Measurements from ENCODE around the gene CRAMP1. TPM values are rescaled to one million over a fixed set of nuclear protein-coding genes. Genes with fewer than 3 reads are reported as not detected.

Gene CRAMP1
- total and polyA plus RNA-seq, 12 donors, result 4.3 to 19.0 (median 9.9) TPM

- Histone ChIP-seq H3K4me1 (replicated peaks in 1 of 2) (peaks cover 48 to 61% of the 10 kb centered on the region in 2 donors), H3K27me3 (no peaks in the 10 kb centered on the region), H3K9me3 (replicated peaks in 1 of 3) (no peaks in the 10 kb centered on the region), H3K4me3 (no peak overlapping the region), H3K36me3 (replicated peaks in 1 of 2) (no peaks in the 10 kb centered on the region), H3K27ac (peak overlapping the region; percentile 5 to 100 (median 92))
- 59 to 71% (median 62%) methylated on average over 13 to 15 of the region's 15 CpGs for WGBS, 4 donors
- no peak for DNase-seq
- no peak for TF ChIP-seq CTCF (IDR thresholded peaks at IDR 0.05)
- TF ChIP-seq POLR2A (IDR thresholded peaks at IDR 0.05), result no peak
- intact Hi-C loops (cut with DNase I), result no loop called here
Measured at GRCh38 chr16:1709356-1709755, 97.2 kb downstream of the CRAMP1 start.

- Histone ChIP-seq H3K9me3 (replicated peaks in 1 of 3) (no peaks in the 10 kb centered on the region), H3K36me3 (replicated peaks in 1 of 2) (no peaks in the 10 kb centered on the region), H3K4me3 (no peak overlapping the region), H3K27me3 (no peaks in the 10 kb centered on the region), H3K4me1 (replicated peaks in 1 of 2) (peaks cover 42 to 54% of the 10 kb centered on the region in 2 donors), H3K27ac (no peak overlapping the region)
- intact Hi-C loops (cut with DNase I), result loop anchor here in 1 of 2 donors (10.0 kb wide), 1 partner anchor 96 kb away; the partner anchor contains the start of genes CRAMP1 and IFT140
- WGBS, 4 donors, result 79 to 85% (median 80%) methylated on average over 17 of the region's 17 CpGs
- no peak for DNase-seq
- TF ChIP-seq POLR2A (IDR thresholded peaks at IDR 0.05) (no peak), CTCF (IDR thresholded peaks at IDR 0.05) (no peak)
Measured at GRCh38 chr16:1710811-1711507, 98.8 kb downstream of the CRAMP1 start.

- H3K27ac ChIP-seq, result peak overlapping the region in 3 of 5 donors; percentile 13 to 60 (median 54)
- H3K27me3 ChIP-seq, result no peaks in the 10 kb centered on the region
- no peaks in the 10 kb centered on the region for H3K9me3 ChIP-seq (replicated peaks in 1 of 3)
- no peaks in the 10 kb centered on the region for H3K36me3 ChIP-seq (replicated peaks in 1 of 2)
- intact Hi-C loops (cut with DNase I), result loop anchor here in 1 of 2 donors (10.0 kb wide), 1 partner anchor 98 kb away; the partner anchor contains the start of genes CRAMP1 and IFT140
- no peak for TF ChIP-seq CTCF (IDR thresholded peaks at IDR 0.05)
- peak in 1 of 2 donors; percentile 8 for TF ChIP-seq POLR2A (IDR thresholded peaks at IDR 0.05)
- DNase-seq, result peak in 5 of 7 donors; percentile 36 to 73 (median 61)
- H3K4me3 ChIP-seq, result no peak overlapping the region
- peaks cover 29 to 44% of the 10 kb centered on the region in 2 donors for H3K4me1 ChIP-seq (replicated peaks in 1 of 2)
- 22 to 42% (median 38%) methylated on average over 7 to 14 of the region's 14 CpGs for WGBS, 4 donors
Measured at GRCh38 chr16:1712791-1713261, 100.7 kb downstream of the CRAMP1 start.

GRCh38 chr16:1713331-1713730 is 101.2 kb downstream of the CRAMP1 start:
- peak overlapping the region in 2 of 5 donors; percentile 13 to 60 for H3K27ac ChIP-seq
- no peak for TF ChIP-seq CTCF (IDR thresholded peaks at IDR 0.05)
- TF ChIP-seq POLR2A (IDR thresholded peaks at IDR 0.05), result no peak
- WGBS, 4 donors, result 67 to 72% (median 70%) methylated on average over 7 of the region's 7 CpGs
- no peak for DNase-seq
- H3K4me1 ChIP-seq (replicated peaks in 1 of 2), result peaks cover 24 to 39% of the 10 kb centered on the region in 2 donors
- H3K4me3 ChIP-seq, result no peak overlapping the region
- H3K9me3 ChIP-seq (replicated peaks in 1 of 3), result no peaks in the 10 kb centered on the region
- H3K36me3 ChIP-seq (replicated peaks in 1 of 2), result no peaks in the 10 kb centered on the region
- intact Hi-C loops (cut with DNase I), result loop anchor here in 1 of 2 donors (10.0 kb wide), 1 partner anchor 99 kb away; the partner anchor contains the start of genes CRAMP1 and IFT140
- no peaks in the 10 kb centered on the region for H3K27me3 ChIP-seq

Measured in adrenal gland (tissue), 12 donors.